CD14-positive monocyte (primary cell): ENCODE data around the gene MICAL2. TPM values are rescaled to one million over a fixed set of nuclear protein-coding genes. Genes with fewer than 3 reads are reported as not detected.
A peak's percentile ranks its signal among the peaks of the same experiment; 100 is the strongest.

ENCODE experiments used
- DNase-seq, 3 donors: peaks; one replicate each; pipeline ENCODE4 v3.0.0-alpha.2; 2011 to 2022
- H2AFZ ChIP-seq: 2 replicates; pipeline ENCODE4 v1.6.0; 2012; ENCODE audit warnings: mild to moderate bottlenecking, low read depth, low read length, inconsistent platforms; ENCODE audit not compliant: insufficient read depth, poor library complexity, severe bottlenecking
- H3K27ac ChIP-seq, 2 donors: 1 replicate in 1 of 2; 2 replicates in 1 of 2; pipeline ENCODE4 v1.5.1; 2012 to 2013; ENCODE audit warnings: low read length in 2 of 2, control low read depth in 1 of 2, inconsistent platforms in 1 of 2, low read depth in 1 of 2, mild to moderate bottlenecking in 1 of 2
- H3K27me3 ChIP-seq, 2 donors: one replicate each; pipeline versions ENCODE4 v1.6.0 to v1.6.1; 2011 to 2013; ENCODE audit warnings: low read length in 2 of 2; ENCODE audit not compliant: control insufficient read depth in 2 of 2, insufficient read depth in 2 of 2
- H3K36me3 ChIP-seq, 2 donors: replicated peaks in 1 of 2; 1 replicate in 1 of 2; 2 replicates in 1 of 2; pipeline versions ENCODE4 v1.5.1 to v1.6.1; 2012 to 2013; ENCODE audit warnings: low read length in 2 of 2, control low read depth in 1 of 2, inconsistent platforms in 1 of 2, mild to moderate bottlenecking in 1 of 2; ENCODE audit not compliant: insufficient read depth in 2 of 2, control insufficient read depth in 1 of 2
- H3K4me1 ChIP-seq, 2 donors: 1 replicate in 1 of 2; 2 replicates in 1 of 2; pipeline versions ENCODE4 v1.5.1 to v1.6.1; 2012 to 2013; ENCODE audit warnings: low read length in 2 of 2, control low read depth in 1 of 2, inconsistent platforms in 1 of 2, mild to moderate bottlenecking in 1 of 2, moderate library complexity in 1 of 2; ENCODE audit not compliant: insufficient read depth in 2 of 2, control insufficient read depth in 1 of 2
- H3K4me2 ChIP-seq: replicated peaks from 2 replicates; pipeline ENCODE3; 2012; ENCODE audit warnings: low read length, moderate library complexity, mild to moderate bottlenecking; ENCODE audit not compliant: poor library complexity, severe bottlenecking; ENCODE audit errors: extremely low read depth
- H3K4me3 ChIP-seq, 3 experiments: fragments of 200-600 bp in 1 of 3; sonication (generic) in 1 of 3; replicated peaks in 1 of 3; 1 replicate in 2 of 3; 2 replicates in 1 of 3; pipeline ENCODE4 v1.5.1; 2011 to 2013; ENCODE audit warnings: low read length in 3 of 3, mild to moderate bottlenecking in 3 of 3, control low read depth in 2 of 3, low read depth in 2 of 3, inconsistent platforms in 1 of 3, moderate library complexity in 1 of 3
- H3K79me2 ChIP-seq: 2 replicates; pipeline ENCODE4 v1.6.0; 2012; ENCODE audit warnings: mild to moderate bottlenecking, control low read depth, inconsistent platforms, low read length, moderate library complexity; ENCODE audit not compliant: insufficient read depth
- H3K9ac ChIP-seq: 2 replicates; pipeline ENCODE4 v1.6.0; 2017; ENCODE audit warnings: low read length, mild to moderate bottlenecking; ENCODE audit not compliant: insufficient read depth, poor library complexity, severe bottlenecking
- H3K9me3 ChIP-seq, 2 donors: replicated peaks in 1 of 2; 1 replicate in 1 of 2; 2 replicates in 1 of 2; pipeline versions ENCODE4 v1.5.1 to v1.6.1; 2012 to 2013; ENCODE audit warnings: low read length in 2 of 2, control low read depth in 1 of 2; ENCODE audit not compliant: control insufficient read depth in 1 of 2, insufficient read depth in 1 of 2
- H4K20me1 ChIP-seq: 2 replicates; pipeline ENCODE4 v1.6.0; 2012; ENCODE audit warnings: mild to moderate bottlenecking, low read length, control low read depth, moderate library complexity; ENCODE audit not compliant: insufficient read depth
- H3K27ac Mint-ChIP-seq, 7 donors: one replicate each; pipeline ENCODE4 v1.8.0; 2020; ENCODE audit warnings: mild to moderate bottlenecking in 7 of 7, mixed read lengths in 7 of 7, moderate library complexity in 6 of 7, inconsistent platforms in 2 of 7
- H3K27me3 Mint-ChIP-seq, 3 donors: one replicate each; pipeline ENCODE4 v1.8.0; 2021 to 2022; ENCODE audit warnings: low read depth in 3 of 3, mild to moderate bottlenecking in 3 of 3, mixed read lengths in 3 of 3, moderate library complexity in 3 of 3, inconsistent platforms in 1 of 3
- H3K36me3 Mint-ChIP-seq, 2 donors: one replicate each; pipeline ENCODE4 v1.8.0; 2020; ENCODE audit warnings: mixed read lengths in 2 of 2, inconsistent platforms in 1 of 2, mild to moderate bottlenecking in 1 of 2
- H3K4me1 Mint-ChIP-seq: one replicate; pipeline ENCODE4 v1.8.0; 2020; ENCODE audit warnings: mild to moderate bottlenecking, mixed read lengths
- H3K4me3 Mint-ChIP-seq, 2 donors: one replicate each; pipeline ENCODE4 v1.8.0; 2020; ENCODE audit warnings: mild to moderate bottlenecking in 2 of 2, mixed read lengths in 2 of 2, moderate library complexity in 1 of 2
- H3K9me3 Mint-ChIP-seq, 7 donors: one replicate each; pipeline ENCODE4 v1.8.0; 2020 to 2022; ENCODE audit warnings: mixed read lengths in 7 of 7, mild to moderate bottlenecking in 6 of 7, moderate library complexity in 6 of 7, inconsistent platforms in 2 of 7
- WGBS: methylation state at CpG from one replicate; pipeline ENCODE4 v1.1.5; 2013; ENCODE audit warnings: missing lambda C conversion rate; ENCODE audit not compliant: insufficient coverage; 5-methylcytosine and 5-hydroxymethylcytosine counted together
- intact Hi-C, 2 donors: fragments of 100-400 bp; cut with micrococcal nuclease; formaldehyde crosslinking; loops; one replicate each; pipeline versions ENCODE4 v1.15.0 to v1.15.1; 2023
- polyA plus RNA-seq, 3 donors: library from polyadenylated mRNA; depleted of rRNA in 1 of 3; unstranded in 2 of 3; stranded (reverse) in 1 of 3; fragments of 300-500 nt in 2 of 3; fragments of >200 nt in 1 of 3; fragmentation: Illumina TruSeq in 2 of 3; gene quantifications; 1 replicate in 2 of 3; 2 replicates in 1 of 3; pipeline ENCODE4 v1.2.3, GENCODE V29; 2012 to 2021
- TF ChIP-seq, protein P1 (sequence below): fragments of 200-600 bp; IDR thresholded peaks from one replicate; pipeline ENCODE4 v1.8.0; 2022; ENCODE audit warnings: antibody characterized with exemption, mild to moderate bottlenecking

Gene MICAL2
- polyA plus RNA-seq, 3 donors: 39.8 to 72.5 (median 44.0) TPM

DNA sequence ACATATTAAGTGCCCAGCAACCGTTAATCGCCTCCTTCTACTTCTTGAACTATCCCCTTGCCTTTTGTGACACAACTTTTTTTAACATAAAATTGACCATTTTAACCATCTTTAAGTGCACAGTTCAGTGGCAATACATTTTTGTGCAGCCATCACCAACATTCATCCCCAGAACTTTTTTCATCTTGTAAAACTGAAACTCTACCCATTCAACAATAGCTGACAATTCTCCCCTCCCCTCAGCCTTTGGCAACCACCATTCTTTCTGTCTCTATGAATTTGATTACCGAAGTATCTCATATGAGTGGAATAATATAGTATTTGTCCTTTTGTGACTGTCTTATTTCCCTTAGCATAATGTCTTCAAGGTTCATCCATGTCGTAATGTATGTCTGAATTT is 66.0 kb downstream of the MICAL2 start:
- no peaks in the 10 kb centered on the region for H3K9me3 ChIP-seq
- no peak overlapping the region for H3K4me2 ChIP-seq
- Mint-ChIP-seq H3K9me3 (peaks cover 0 to 1% (median 0%) of the 10 kb centered on the region in 7 donors), H3K4me1 (peaks cover 39% of the 10 kb centered on the region), H3K27ac (no peak overlapping the region), H3K36me3 (peaks cover 62% of the 10 kb centered on the region in 2 donors), H3K27me3 (no peaks in the 10 kb centered on the region), H3K4me3 (no peak overlapping the region)
- H3K4me1 ChIP-seq: peaks cover 17 to 26% of the 10 kb centered on the region in 2 donors
- DNase-seq: no peak
- no peak overlapping the region for H3K4me3 ChIP-seq
- H3K36me3 ChIP-seq: peaks cover 14 to 45% of the 10 kb centered on the region in 2 donors
- 93% methylated on average over 2 of the region's 4 CpGs for WGBS
- no peaks in the 10 kb centered on the region for H3K27me3 ChIP-seq
- TF ChIP-seq, protein P1, sequence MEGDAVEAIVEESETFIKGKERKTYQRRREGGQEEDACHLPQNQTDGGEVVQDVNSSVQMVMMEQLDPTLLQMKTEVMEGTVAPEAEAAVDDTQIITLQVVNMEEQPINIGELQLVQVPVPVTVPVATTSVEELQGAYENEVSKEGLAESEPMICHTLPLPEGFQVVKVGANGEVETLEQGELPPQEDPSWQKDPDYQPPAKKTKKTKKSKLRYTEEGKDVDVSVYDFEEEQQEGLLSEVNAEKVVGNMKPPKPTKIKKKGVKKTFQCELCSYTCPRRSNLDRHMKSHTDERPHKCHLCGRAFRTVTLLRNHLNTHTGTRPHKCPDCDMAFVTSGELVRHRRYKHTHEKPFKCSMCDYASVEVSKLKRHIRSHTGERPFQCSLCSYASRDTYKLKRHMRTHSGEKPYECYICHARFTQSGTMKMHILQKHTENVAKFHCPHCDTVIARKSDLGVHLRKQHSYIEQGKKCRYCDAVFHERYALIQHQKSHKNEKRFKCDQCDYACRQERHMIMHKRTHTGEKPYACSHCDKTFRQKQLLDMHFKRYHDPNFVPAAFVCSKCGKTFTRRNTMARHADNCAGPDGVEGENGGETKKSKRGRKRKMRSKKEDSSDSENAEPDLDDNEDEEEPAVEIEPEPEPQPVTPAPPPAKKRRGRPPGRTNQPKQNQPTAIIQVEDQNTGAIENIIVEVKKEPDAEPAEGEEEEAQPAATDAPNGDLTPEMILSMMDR: no peak
- peaks cover 11% of the 10 kb centered on the region for H3K79me2 ChIP-seq
- intact Hi-C loops: loop anchor here in 1 of 2 donors (5.0 to 10.0 kb wide), 2 partner anchors 48 to 59 kb away; no protein-coding TSS in a partner anchor
- H3K27ac ChIP-seq: no peak overlapping the region
- H2AFZ ChIP-seq: no peak overlapping the region
- H3K9ac ChIP-seq: no peak overlapping the region
- H4K20me1 ChIP-seq: peaks cover 57% of the 10 kb centered on the region

DNA sequence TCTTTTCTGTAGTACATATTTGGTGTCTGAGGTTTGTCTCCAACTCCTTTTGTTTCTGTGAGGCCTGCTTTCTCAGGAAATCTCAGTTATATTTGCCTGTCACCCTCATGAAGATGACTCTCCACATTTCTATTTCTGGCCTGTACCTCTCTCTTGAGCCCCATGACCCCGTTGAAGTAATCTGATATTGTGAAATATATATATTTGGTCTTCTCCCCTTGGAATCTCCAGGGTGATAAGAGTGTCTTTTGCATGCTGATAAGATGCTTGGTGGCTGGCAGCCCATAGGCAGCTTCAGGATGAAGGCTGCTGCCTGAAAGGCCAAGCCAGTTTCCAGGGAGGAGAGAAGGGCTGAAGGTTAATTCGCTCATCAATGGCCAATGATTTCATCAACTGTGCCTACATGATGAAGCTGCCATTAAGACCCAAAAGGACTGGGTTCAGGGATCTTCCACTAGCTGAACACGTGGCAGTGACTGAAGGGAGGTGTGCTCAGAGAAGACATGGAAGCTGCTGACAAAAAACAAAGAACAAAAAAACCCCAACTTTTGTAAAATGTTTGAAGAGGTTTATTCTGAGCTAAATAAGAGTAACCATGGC is 67.4 kb downstream of the MICAL2 start:
- H3K27me3 ChIP-seq: no peaks in the 10 kb centered on the region
- peaks cover 0 to 2% (median 0%) of the 10 kb centered on the region in 7 donors for H3K9me3 Mint-ChIP-seq
- H3K4me1 Mint-ChIP-seq: peaks cover 41% of the 10 kb centered on the region
- no peaks in the 10 kb centered on the region for H3K27me3 Mint-ChIP-seq
- TF ChIP-seq, protein P1: no peak
- H3K27ac ChIP-seq: no peak overlapping the region
- H3K79me2 ChIP-seq: peaks cover 9% of the 10 kb centered on the region
- WGBS: no CpG with 5 or more reads among the region's 3 CpGs
- no peak overlapping the region for H3K4me3 ChIP-seq
- no peaks in the 10 kb centered on the region for H3K9me3 ChIP-seq
- intact Hi-C loops: loop anchor here in 1 of 2 donors (5.0 to 10.0 kb wide), 2 partner anchors 47 to 61 kb away; no protein-coding TSS in a partner anchor
- no peak overlapping the region for H3K4me3 Mint-ChIP-seq
- DNase-seq: no peak
- peaks cover 55 to 62% of the 10 kb centered on the region in 2 donors for H3K36me3 Mint-ChIP-seq
- H4K20me1 ChIP-seq: peaks cover 62% of the 10 kb centered on the region
- peaks cover 14 to 36% of the 10 kb centered on the region in 2 donors for H3K36me3 ChIP-seq
- H3K4me1 ChIP-seq: peaks cover 19 to 33% of the 10 kb centered on the region in 2 donors
- H2AFZ ChIP-seq: no peak overlapping the region
- no peak overlapping the region for H3K4me2 ChIP-seq
- no peak overlapping the region for H3K9ac ChIP-seq
- H3K27ac Mint-ChIP-seq: peak overlapping the region in 2 of 7 donors; percentile 15 to 25
